Smooth muscle cell (in vitro differentiated cells): ENCODE results near the gene CHST13. TPM values are rescaled to one million over a fixed set of nuclear protein-coding genes. Genes with fewer than 3 reads are reported as not detected.

Source experiments
- DNase-seq: peaks from one replicate; lab custom pipeline; 2025; ENCODE audit not compliant: unreplicated experiment; lab: John Stamatoyannopoulos, UW
- H2AFZ ChIP-seq: fragments of 200-600 bp; sonication (generic); 2 replicates; pipeline ENCODE4 v1.6.0; 2016; ENCODE audit warnings: antibody characterized with exemption, low read depth, mild to moderate bottlenecking
- H3F3A ChIP-seq: fragments of 200-600 bp; sonication (generic); 2 replicates; pipeline ENCODE4 v1.6.0; 2017; ENCODE audit warnings: antibody characterized with exemption, low read depth
- H3K27ac ChIP-seq: fragments of 200-600 bp; sonication (generic); 2 replicates; pipeline ENCODE4 v1.5.1; 2016; ENCODE audit warnings: low read depth, mild to moderate bottlenecking
- H3K27me3 ChIP-seq: fragments of 200-600 bp; sonication (generic); 2 replicates; pipeline ENCODE4 v1.6.1; 2016; ENCODE audit warnings: low read depth, mild to moderate bottlenecking
- H3K36me3 ChIP-seq: fragments of 200-600 bp; sonication (generic); 2 replicates; pipeline ENCODE4 v1.5.1; 2016; ENCODE audit warnings: low read depth
- H3K4me1 ChIP-seq: fragments of 200-600 bp; sonication (generic); 2 replicates; pipeline ENCODE4 v1.5.1; 2016; ENCODE audit warnings: low read depth
- H3K4me2 ChIP-seq: fragments of 200-600 bp; sonication (generic); 2 replicates; pipeline ENCODE4 v1.6.0; 2016; ENCODE audit warnings: mild to moderate bottlenecking
- H3K4me3 ChIP-seq: fragments of 200-600 bp; sonication (generic); 2 replicates; pipeline ENCODE4 v1.5.1; 2016; ENCODE audit warnings: mild to moderate bottlenecking
- H3K79me2 ChIP-seq: fragments of 200-600 bp; sonication (generic); 2 replicates; pipeline ENCODE4 v1.6.0; 2016; ENCODE audit warnings: low read depth, mild to moderate bottlenecking
- H3K9ac ChIP-seq: fragments of 200-600 bp; sonication (generic); 2 replicates; pipeline ENCODE4 v1.6.0; 2016; ENCODE audit warnings: low read depth
- H3K9me3 ChIP-seq: fragments of 200-600 bp; sonication (generic); replicated peaks from 2 replicates; pipeline ENCODE4 v1.5.1; 2016; ENCODE audit warnings: low read depth
- H4K20me1 ChIP-seq: fragments of 200-600 bp; sonication (generic); 2 replicates; pipeline ENCODE4 v1.6.0; 2016; ENCODE audit warnings: low read depth
- WGBS: methylation state at CpG from one replicate; pipeline ENCODE4 v1.1.7; 2016; ENCODE audit warnings: low lambda C conversion rate; 5-methylcytosine and 5-hydroxymethylcytosine counted together
- polyA plus RNA-seq: library from polyadenylated mRNA; unstranded; fragments of >200 nt; fragmentation: Nextera tagmentation; extraction: Ambion mirVana; gene quantifications from 2 replicates; pipeline ENCODE4 v1.2.1, GENCODE V29; 2016
- total RNA-seq: library from RNA; depleted of rRNA; stranded (reverse); fragments of >200 nt; gene quantifications from 2 replicates; pipeline ENCODE4 v1.2.3, GENCODE V29; 2014
- TF ChIP-seq, protein P1 (sequence below): fragments of 200-600 bp; sonication (generic); IDR thresholded peaks from 2 replicates; pipeline ENCODE4 v1.5.1; 2017; ENCODE audit warnings: borderline replicate concordance, mild to moderate bottlenecking, antibody characterized with exemption; ENCODE audit not compliant: insufficient read depth, poor library complexity, severe bottlenecking

CHST13 gene
- total and polyA plus RNA-seq, 2 experiments from 2014 or later, result not detected

DNA sequence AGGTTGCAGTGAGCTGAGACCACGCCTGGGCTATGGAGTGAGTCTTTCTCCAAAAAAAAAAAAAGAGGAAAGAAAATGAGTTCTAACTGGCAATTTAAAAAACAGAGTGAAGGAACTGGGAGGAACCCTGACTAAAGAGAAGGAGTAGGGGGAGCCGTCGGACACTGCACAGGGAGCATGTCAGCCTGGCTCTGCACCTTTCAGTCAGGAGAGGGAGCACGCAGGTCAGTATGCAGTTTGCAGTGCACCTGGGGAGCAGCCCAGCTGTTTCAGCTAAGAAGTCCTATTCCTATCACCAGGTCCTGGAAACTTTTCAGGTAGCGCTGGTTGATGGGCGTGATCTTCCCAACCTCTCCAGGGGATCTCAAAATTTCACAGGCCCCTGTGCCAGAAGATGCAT, 33.3 kb upstream of the CHST13 start:
- Histone ChIP-seq H2AFZ (no peak overlapping the region), H4K20me1 (no peaks in the 10 kb centered on the region), H3K27ac (no peak overlapping the region), H3K4me1 (no peaks in the 10 kb centered on the region), H3K36me3 (no peaks in the 10 kb centered on the region), H3K9ac (no peak overlapping the region), H3F3A (no peaks in the 10 kb centered on the region), H3K4me3 (no peak overlapping the region), H3K9me3 (no peaks in the 10 kb centered on the region), H3K79me2 (no peaks in the 10 kb centered on the region), H3K4me2 (no peak overlapping the region), H3K27me3 (no peaks in the 10 kb centered on the region)
- TF ChIP-seq, protein P1, sequence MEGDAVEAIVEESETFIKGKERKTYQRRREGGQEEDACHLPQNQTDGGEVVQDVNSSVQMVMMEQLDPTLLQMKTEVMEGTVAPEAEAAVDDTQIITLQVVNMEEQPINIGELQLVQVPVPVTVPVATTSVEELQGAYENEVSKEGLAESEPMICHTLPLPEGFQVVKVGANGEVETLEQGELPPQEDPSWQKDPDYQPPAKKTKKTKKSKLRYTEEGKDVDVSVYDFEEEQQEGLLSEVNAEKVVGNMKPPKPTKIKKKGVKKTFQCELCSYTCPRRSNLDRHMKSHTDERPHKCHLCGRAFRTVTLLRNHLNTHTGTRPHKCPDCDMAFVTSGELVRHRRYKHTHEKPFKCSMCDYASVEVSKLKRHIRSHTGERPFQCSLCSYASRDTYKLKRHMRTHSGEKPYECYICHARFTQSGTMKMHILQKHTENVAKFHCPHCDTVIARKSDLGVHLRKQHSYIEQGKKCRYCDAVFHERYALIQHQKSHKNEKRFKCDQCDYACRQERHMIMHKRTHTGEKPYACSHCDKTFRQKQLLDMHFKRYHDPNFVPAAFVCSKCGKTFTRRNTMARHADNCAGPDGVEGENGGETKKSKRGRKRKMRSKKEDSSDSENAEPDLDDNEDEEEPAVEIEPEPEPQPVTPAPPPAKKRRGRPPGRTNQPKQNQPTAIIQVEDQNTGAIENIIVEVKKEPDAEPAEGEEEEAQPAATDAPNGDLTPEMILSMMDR, result no peak
- DNase-seq, result no peak
- WGBS, result 82% methylated on average over 6 of the region's 6 CpGs

DNA sequence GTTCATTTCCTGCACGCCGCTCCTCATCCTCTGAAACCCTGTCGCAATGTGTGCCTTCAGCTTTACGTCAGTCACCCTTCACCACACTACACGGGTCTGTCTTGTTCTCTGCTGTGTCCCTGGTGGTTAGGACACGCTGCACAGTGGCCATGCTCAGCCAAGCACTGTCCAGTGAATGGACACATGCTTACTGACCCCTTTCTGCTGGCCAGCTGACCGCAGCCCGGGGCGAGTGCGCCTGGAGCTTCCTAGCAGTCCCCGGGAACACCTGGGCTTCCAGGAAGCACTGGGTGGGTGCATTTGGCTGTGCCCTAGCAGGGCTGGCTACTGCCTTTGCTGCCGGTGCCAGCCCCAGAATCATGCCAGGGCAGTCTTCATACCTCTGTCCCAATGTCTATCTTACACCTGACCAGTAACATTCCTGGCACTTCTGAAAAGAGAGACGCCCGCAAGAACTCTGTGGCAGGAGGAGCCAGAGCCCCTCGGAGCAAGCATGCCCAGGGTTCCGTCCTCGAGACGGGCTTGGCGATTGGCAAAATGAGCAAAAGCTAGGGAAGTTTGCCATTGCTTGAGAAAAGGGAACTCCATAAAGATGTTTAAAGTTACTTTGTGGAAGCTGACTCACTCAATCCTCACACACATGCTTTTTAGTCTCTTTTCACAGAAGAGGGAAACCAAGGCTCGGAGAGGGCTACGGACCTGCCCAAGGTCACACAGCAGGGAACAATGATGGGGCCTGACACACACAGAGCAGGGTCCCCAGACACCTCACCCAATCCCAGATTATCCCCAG, 32.5 kb upstream of the CHST13 start:
- DNase-seq, result no peak
- TF ChIP-seq, protein P1, result no peak
- Histone ChIP-seq H3K79me2 (no peaks in the 10 kb centered on the region), H3K4me1 (no peaks in the 10 kb centered on the region), H4K20me1 (no peaks in the 10 kb centered on the region), H3K27me3 (no peaks in the 10 kb centered on the region), H3K36me3 (no peaks in the 10 kb centered on the region), H3K9ac (no peak overlapping the region), H3K4me2 (no peak overlapping the region), H2AFZ (no peak overlapping the region), H3K27ac (no peak overlapping the region), H3K9me3 (no peaks in the 10 kb centered on the region), H3F3A (no peaks in the 10 kb centered on the region), H3K4me3 (no peak overlapping the region)
- WGBS, result 94% methylated on average over 21 of the region's 21 CpGs

DNA sequence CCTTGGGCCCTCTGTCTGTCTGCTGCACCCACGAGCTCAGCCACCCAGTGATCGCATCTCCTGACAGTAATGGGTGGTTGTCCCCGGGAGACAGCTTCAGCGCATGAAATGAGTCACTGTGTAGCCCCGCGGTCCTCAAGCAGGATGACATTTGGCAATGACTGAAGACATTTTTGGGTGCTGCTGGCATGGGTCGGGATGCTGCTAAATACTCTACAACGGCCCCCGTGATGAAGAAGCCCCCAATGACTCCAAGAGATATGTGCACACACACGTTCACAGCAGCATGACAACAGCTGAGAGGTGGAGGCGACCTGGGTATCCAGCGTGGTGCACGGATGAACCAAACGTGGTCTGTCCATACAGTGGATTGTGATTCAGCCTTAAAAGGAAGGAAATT, 30.9 kb upstream of the CHST13 start:
- no peak for DNase-seq
- Histone ChIP-seq H3K9me3 (no peaks in the 10 kb centered on the region), H3K27me3 (no peaks in the 10 kb centered on the region), H3K4me3 (no peak overlapping the region), H3K4me2 (no peak overlapping the region), H4K20me1 (no peaks in the 10 kb centered on the region), H3K36me3 (no peaks in the 10 kb centered on the region), H3F3A (no peaks in the 10 kb centered on the region), H3K4me1 (no peaks in the 10 kb centered on the region), H3K9ac (no peak overlapping the region), H3K27ac (no peak overlapping the region), H2AFZ (no peak overlapping the region), H3K79me2 (no peaks in the 10 kb centered on the region)
- TF ChIP-seq, protein P1, result no peak
- WGBS, result 87% methylated on average over 14 of the region's 14 CpGs

DNA sequence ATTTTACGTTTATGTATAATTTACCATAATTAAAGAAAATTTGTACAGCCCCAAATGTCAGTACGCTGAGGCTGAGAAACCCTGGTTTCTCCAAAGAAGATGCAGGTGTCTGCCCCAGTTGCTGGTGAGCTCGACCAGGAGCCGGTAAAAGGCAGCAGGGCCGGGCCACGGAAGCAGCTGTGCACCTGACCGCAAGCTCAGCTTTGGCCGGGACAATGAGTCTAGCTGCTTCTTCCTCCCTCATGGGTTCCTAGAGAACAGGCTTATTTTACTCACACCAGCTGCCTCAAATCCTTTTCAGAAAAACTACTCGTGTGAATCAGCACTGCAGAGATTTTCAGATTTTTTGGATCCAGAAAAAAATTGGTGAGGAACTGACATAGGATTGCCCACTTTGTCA, 30.2 kb upstream of the CHST13 start:
- Histone ChIP-seq H3K27me3 (no peaks in the 10 kb centered on the region), H3F3A (no peaks in the 10 kb centered on the region), H3K36me3 (no peaks in the 10 kb centered on the region), H3K4me2 (no peak overlapping the region), H3K9ac (no peak overlapping the region), H2AFZ (no peak overlapping the region), H3K4me1 (no peaks in the 10 kb centered on the region), H3K27ac (no peak overlapping the region), H3K79me2 (no peaks in the 10 kb centered on the region), H3K4me3 (no peak overlapping the region), H3K9me3 (no peaks in the 10 kb centered on the region), H4K20me1 (no peaks in the 10 kb centered on the region)
- 86% methylated on average over 9 of the region's 9 CpGs for WGBS
- TF ChIP-seq, protein P1, result no peak
- DNase-seq, result no peak
